ENCODE results near the gene CDH20.
A peak's percentile ranks its signal among the peaks of the same experiment; 100 is the strongest.
"Not testable (repeated sequence)": the region's sequence is repeated elsewhere in the genome, so short reads cannot be mapped to it uniquely, and the experiment has no call there.

Gene CDH20

GRCh38 chr18:61350578-61350977 lies 17.3 kb downstream of the CDH20 start:
- DNase-seq, result no peak

- DNase-seq, result no peak
Measured at GRCh38 chr18:61352059-61352458, 18.8 kb downstream of the CDH20 start.

- no peak for DNase-seq
Measured at GRCh38 chr18:61352611-61353010, 19.4 kb downstream of the CDH20 start.

- DNase-seq, result peak; percentile 34
Measured at GRCh38 chr18:61360404-61361383, 27.5 kb downstream of the CDH20 start.

GRCh38 chr18:61362511-61362910 lies 29.3 kb downstream of the CDH20 start:
- DNase-seq, result no peak

- DNase-seq, result no peak
Measured at GRCh38 chr18:61364953-61365352, 31.7 kb downstream of the CDH20 start.

- DNase-seq, result no peak
Measured at GRCh38 chr18:61368001-61368400, 34.8 kb downstream of the CDH20 start.

- not testable (repeated sequence) for DNase-seq
Measured at GRCh38 chr18:61369671-61370070, 36.4 kb downstream of the CDH20 start.

GRCh38 chr18:61371111-61371510 lies 37.9 kb downstream of the CDH20 start:
- no peak for DNase-seq

- no peak for DNase-seq
Measured at GRCh38 chr18:61379827-61380226, 46.6 kb downstream of the CDH20 start.

- no peak for DNase-seq
Measured at GRCh38 chr18:61388010-61388409, 54.8 kb downstream of the CDH20 start.

- DNase-seq, result no peak
Measured at GRCh38 chr18:61394983-61395382, 61.8 kb downstream of the CDH20 start.

GRCh38 chr18:61397222-61397621 lies 64.0 kb downstream of the CDH20 start:
- DNase-seq, result no peak

- DNase-seq, result no peak
Measured at GRCh38 chr18:61398961-61399705, 65.9 kb downstream of the CDH20 start.

GRCh38 chr18:61400016-61400635 lies 66.9 kb downstream of the CDH20 start:
- no peak for DNase-seq

- peak; percentile 13 for DNase-seq
Measured at GRCh38 chr18:61400716-61401115, 67.5 kb downstream of the CDH20 start.

- no peak for DNase-seq
Measured at GRCh38 chr18:61402726-61403125, 69.5 kb downstream of the CDH20 start.

GRCh38 chr18:61413396-61413795 lies 80.2 kb downstream of the CDH20 start:
- DNase-seq, result no peak

- DNase-seq, result no peak
Measured at GRCh38 chr18:61414086-61414485, 80.9 kb downstream of the CDH20 start.

- no peak for DNase-seq
Measured at GRCh38 chr18:61419763-61420162, 86.5 kb downstream of the CDH20 start.

- no peak for DNase-seq
Measured at GRCh38 chr18:61420218-61420885, 87.1 kb downstream of the CDH20 start.

- no peak for DNase-seq
Measured at GRCh38 chr18:61426492-61427053, 93.3 kb downstream of the CDH20 start.

- no peak for DNase-seq
Measured at GRCh38 chr18:61428266-61428665, 95.0 kb downstream of the CDH20 start.

Data from hematopoietic multipotent progenitor cell treated with erythropoietin and hydrocortisone succinate and interleukin-3 and kit ligand, for 4 days (in vitro differentiated cells).